Gastrocnemius medialis (tissue), 4 donors: ENCODE data around the gene TAOK3. TPM values are rescaled to one million over a fixed set of nuclear protein-coding genes. Genes with fewer than 3 reads are reported as not detected.

Experiments
- ATAC-seq, 2 donors: fragments of 150-250 bp; one replicate each; pipeline ENCODE4 v1.9.1; 2016
- DNase-seq, 2 donors: peaks; one replicate each; pipeline ENCODE4 v3.0.0-alpha.2; 2019
- H3K27ac ChIP-seq, 4 donors: fragments of 200-600 bp; sonication (generic); 1 replicate in 1 of 4; 2 replicates in 3 of 4; pipeline ENCODE4 v1.5.1; 2016 to 2018; ENCODE audit warnings: mild to moderate bottlenecking in 2 of 4, moderate library complexity in 1 of 4
- H3K27me3 ChIP-seq, 3 donors: fragments of 200-600 bp; sonication (generic) in 2 of 3; 1 replicate in 1 of 3; 2 replicates in 2 of 3; pipeline versions ENCODE4 v1.5.1 to v1.6.0; 2016 to 2019; ENCODE audit warnings: mild to moderate bottlenecking in 1 of 3, moderate library complexity in 1 of 3
- H3K36me3 ChIP-seq, 2 donors: fragments of 200-600 bp; sonication (generic) in 1 of 2; one replicate each; pipeline ENCODE4 v1.5.1; 2017 to 2018
- H3K4me1 ChIP-seq, 2 donors: fragments of 200-600 bp; sonication (generic) in 1 of 2; one replicate each; pipeline ENCODE4 v1.5.1; 2016 to 2017; ENCODE audit warnings: mild to moderate bottlenecking in 2 of 2
- H3K4me3 ChIP-seq, 4 donors: fragments of 200-600 bp; sonication (generic) in 3 of 4; 1 replicate in 1 of 4; 2 replicates in 3 of 4; pipeline ENCODE4 v1.5.1; 2016 to 2019; ENCODE audit warnings: mild to moderate bottlenecking in 2 of 4
- H3K9me3 ChIP-seq, 3 donors: fragments of 200-600 bp; sonication (generic) in 2 of 3; 1 replicate in 1 of 3; 2 replicates in 2 of 3; pipeline ENCODE4 v1.5.1; 2016 to 2019
- CTCF ChIP-seq, 5 experiments: fragments of 450-650 bp in 3 of 5; fragments of 200-600 bp in 2 of 5; sonication (generic) in 2 of 5; IDR thresholded peaks in 4 of 5; conservative IDR thresholded peaks in 1 of 5; 1 replicate in 4 of 5; 2 replicates in 1 of 5; pipeline ENCODE4 v1.5.1; 2016 to 2019; ENCODE audit warnings: antibody characterized with exemption in 5 of 5, mild to moderate bottlenecking in 3 of 5, moderate library complexity in 3 of 5
- POLR2A ChIP-seq, 2 donors: fragments of 450-650 bp; IDR thresholded peaks; one replicate each; pipeline ENCODE4 v1.6.1; 2017; ENCODE audit warnings: antibody characterized with exemption in 2 of 2, mild to moderate bottlenecking in 2 of 2, moderate library complexity in 2 of 2
- in situ Hi-C, 4 donors: fragments of 200-750 bp; cut with MboI; loops; one replicate each; pipeline versions ENCODE4 v1.15.0 to v1.8.0; 2017; ENCODE audit warnings: low sequenced_read_pairs in 4 of 4
- intact Hi-C: fragments of 100-400 bp; cut with DNase I; formaldehyde crosslinking; loops from one replicate; pipeline ENCODE4 v1.15.1; 2023; ENCODE audit warnings: low total_unique reads
- total RNA-seq, 4 donors: library from RNA; depleted of rRNA; stranded (reverse); fragments of >200 nt; gene quantifications; one replicate each; pipeline versions ENCODE4 v1.1.0 to v1.2.3, GENCODE V29; 2016

TAOK3 gene
- total RNA-seq, 4 donors from 2014 or later = 13.5 to 24.5 (median 15.1) TPM

- Histone ChIP-seq H3K4me3 (peak overlapping the region; percentile 80 to 98 (median 93)), H3K27ac (peak overlapping the region; percentile 91 to 98 (median 96)), H3K9me3 (no peaks in the 10 kb centered on the region), H3K27me3 (no peaks in the 10 kb centered on the region), H3K36me3 (peaks cover 0 to 28% of the 10 kb centered on the region in 2 donors), H3K4me1 (peaks cover 34 to 39% of the 10 kb centered on the region in 2 donors)
- ATAC-seq (no peak), DNase-seq (peak in 1 of 2 donors; percentile 42)
- TF ChIP-seq POLR2A (IDR thresholded peaks at IDR 0.05) = no peak
- TF ChIP-seq CTCF (IDR thresholded peaks at IDR 0.05 in 4 of 5, conservative IDR thresholded peaks at IDR 0.05 in 1 of 5) = peak; percentile 90 to 98 (median 93)
- in situ Hi-C loops (loop anchor here in 1 of 4 donors (5.0 kb wide), 1 partner anchor 196 kb away; no protein-coding TSS in a partner anchor), intact Hi-C loops (loop anchor here (5.0 to 10.0 kb wide), 5 partner anchors 159 to 1827 kb away; partner anchors contain the start of genes HSPB8, PEBP1, RNFT2 and RPLP0)
Observed at GRCh38 chr12:118377884-118378470, 5.3 kb upstream of the TAOK3 start.

DNA sequence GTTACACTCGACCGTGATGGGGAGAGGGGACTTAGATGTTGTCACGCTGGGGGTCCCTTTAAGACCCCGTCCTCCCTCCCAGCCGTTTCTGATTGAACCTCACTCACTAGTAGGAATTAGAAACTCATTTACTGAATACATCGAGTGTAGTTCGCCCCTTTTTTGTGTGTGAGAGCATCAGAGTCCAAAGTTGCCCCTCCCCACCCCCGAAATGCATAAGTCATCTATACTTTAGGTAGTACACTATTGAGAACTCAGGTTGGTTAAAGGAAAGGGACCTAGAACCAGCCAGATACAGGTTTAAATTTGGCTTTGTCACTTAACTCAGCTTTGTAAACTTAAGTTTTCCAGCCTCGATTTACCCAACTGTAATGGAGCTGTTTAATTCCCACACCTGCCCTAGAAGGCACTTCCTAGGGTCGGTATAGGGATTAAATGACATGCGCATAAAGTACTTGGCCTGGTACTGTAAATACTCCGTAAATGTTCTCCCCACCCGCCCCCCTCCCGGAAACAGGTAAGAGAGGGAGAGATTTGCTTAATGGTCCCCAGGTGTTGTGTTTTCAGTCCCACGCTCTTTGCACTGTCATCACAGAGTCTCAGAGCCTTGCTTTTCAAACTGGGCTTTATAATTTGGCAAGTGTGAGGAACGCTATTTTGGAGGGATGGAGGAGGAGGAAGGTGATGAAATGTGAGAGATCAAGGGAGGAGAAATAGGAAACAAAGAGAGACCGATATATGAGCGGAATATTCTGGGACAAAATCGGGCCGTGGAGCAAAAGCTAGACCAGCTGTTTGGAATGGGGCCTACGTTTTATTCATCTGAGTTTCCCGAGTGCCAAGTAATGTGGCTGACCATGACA lies 4.5 kb upstream of the TAOK3 start:
- TF ChIP-seq POLR2A (IDR thresholded peaks at IDR 0.05) (no peak), CTCF (IDR thresholded peaks at IDR 0.05 in 4 of 5, conservative IDR thresholded peaks at IDR 0.05 in 1 of 5) (no peak)
- in situ Hi-C loops = loop anchor here in 1 of 4 donors (5.0 kb wide), 1 partner anchor 195 kb away; no protein-coding TSS in a partner anchor

GRCh38 chr12:118376089-118377020 lies 3.6 kb upstream of the TAOK3 start, which contains the start of gene SUDS3:
Gene SUDS3 (plus strand): TSS chr12:118376555. CDS start chr12:118376692, 137 bp downstream.
- H3K36me3 ChIP-seq = peaks cover 0 to 20% of the 10 kb centered on the region in 2 donors
- H3K27me3 ChIP-seq = no peaks in the 10 kb centered on the region
- intact Hi-C loops = loop anchor here (1.0 to 10.0 kb wide), 6 partner anchors 161 to 1828 kb away; partner anchors contain the start of genes HSPB8, PEBP1, RNFT2 and RPLP0
- no peaks in the 10 kb centered on the region for H3K9me3 ChIP-seq
- H3K4me1 ChIP-seq = peaks cover 34 to 43% of the 10 kb centered on the region in 2 donors
- DNase-seq = peak; percentile 80 to 90
- in situ Hi-C loops = loop anchor here in 1 of 4 donors (5.0 kb wide), 1 partner anchor 194 kb away; no protein-coding TSS in a partner anchor
- ATAC-seq = peak; percentile 47 to 59
- H3K4me3 ChIP-seq = peak within 1 kb of the TSS; percentile 80 to 98 (median 93)
- H3K27ac ChIP-seq = peak within 1 kb of the TSS; percentile 91 to 98 (median 96)
- TF ChIP-seq POLR2A (IDR thresholded peaks at IDR 0.05) = peak; percentile 60 to 67
- TF ChIP-seq CTCF (IDR thresholded peaks at IDR 0.05 in 4 of 5, conservative IDR thresholded peaks at IDR 0.05 in 1 of 5) = peak; percentile 97 to 99 (median 97)

More for the DNA sequence above, 4.5 kb upstream of the TAOK3 start:
- ATAC-seq (no peak), DNase-seq (no peak)
- H3K27me3 ChIP-seq = no peaks in the 10 kb centered on the region
- H3K4me3 ChIP-seq = peak overlapping the region; percentile 80 to 98 (median 93)
- no peaks in the 10 kb centered on the region for H3K9me3 ChIP-seq
- H3K36me3 ChIP-seq = peaks cover 0 to 26% of the 10 kb centered on the region in 2 donors
- H3K27ac ChIP-seq = peak overlapping the region; percentile 91 to 98 (median 96)
- peaks cover 34 to 39% of the 10 kb centered on the region in 2 donors for H3K4me1 ChIP-seq
- intact Hi-C loops = loop anchor here (5.0 to 10.0 kb wide), 5 partner anchors 160 to 1828 kb away; partner anchors contain the start of genes HSPB8, PEBP1, RNFT2 and RPLP0
